Pericardium fibroblast (primary cell): Measurements from ENCODE around the gene ZFP57. TPM values are rescaled to one million over a fixed set of nuclear protein-coding genes. Genes with fewer than 3 reads are reported as not detected.

Experiments
- total RNA-seq: library from RNA; depleted of rRNA; stranded (reverse); fragments of >200 nt; gene quantifications from 2 replicates; pipeline ENCODE4 v1.2.3, GENCODE V29; 2015

The ZFP57 gene
- total RNA-seq = not detected in 2 replicates

DNA sequence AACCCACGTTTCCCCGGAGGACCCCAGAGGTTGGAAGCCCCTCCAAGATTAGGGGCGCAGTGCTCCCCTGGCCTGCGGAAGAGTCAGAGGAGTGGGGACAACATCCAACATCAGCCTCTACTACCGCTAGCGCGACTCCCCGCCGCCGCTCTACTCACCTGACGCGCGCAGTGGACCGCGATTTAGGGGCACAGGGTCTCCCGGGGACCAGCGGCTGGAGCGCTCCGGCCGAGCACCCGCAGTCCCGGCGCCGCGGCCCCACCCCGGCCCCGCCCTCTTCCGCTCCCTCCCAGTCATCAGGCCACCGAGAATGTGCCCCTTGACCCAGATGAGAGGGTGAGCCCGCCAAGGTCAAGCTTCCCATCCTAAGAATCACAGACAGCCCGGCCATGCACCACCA lies at the start of gene ZFP57:
Gene ZFP57 (minus strand): TSS at position 249 of the 400 bp plus-strand sequence. CDS start 4,149 bp downstream, outside the sequence.

DNA sequence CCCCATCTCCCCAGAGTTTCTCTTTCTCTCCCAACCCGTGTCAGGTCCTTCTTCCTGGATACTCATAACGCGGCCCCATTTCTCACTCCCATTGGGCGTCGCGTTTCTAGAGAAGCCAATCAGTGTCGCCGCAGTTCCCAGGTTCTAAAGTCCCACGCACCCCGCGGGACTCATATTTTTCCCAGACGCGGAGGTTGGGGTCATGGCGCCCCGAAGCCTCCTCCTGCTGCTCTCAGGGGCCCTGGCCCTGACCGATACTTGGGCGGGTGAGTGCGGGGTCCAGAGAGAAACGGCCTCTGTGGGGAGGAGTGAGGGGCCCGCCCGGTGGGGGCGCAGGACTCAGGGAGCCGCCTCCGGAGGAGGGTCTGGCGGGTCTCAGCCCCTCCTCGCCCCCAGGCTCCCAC lies 42.3 kb upstream of the ZFP57 start, which contains the start of gene HLA-F:
Gene HLA-F (plus strand): TSS at position 173 of the 404 bp plus-strand sequence. CDS start 30 bp downstream, at position 203.

DNA sequence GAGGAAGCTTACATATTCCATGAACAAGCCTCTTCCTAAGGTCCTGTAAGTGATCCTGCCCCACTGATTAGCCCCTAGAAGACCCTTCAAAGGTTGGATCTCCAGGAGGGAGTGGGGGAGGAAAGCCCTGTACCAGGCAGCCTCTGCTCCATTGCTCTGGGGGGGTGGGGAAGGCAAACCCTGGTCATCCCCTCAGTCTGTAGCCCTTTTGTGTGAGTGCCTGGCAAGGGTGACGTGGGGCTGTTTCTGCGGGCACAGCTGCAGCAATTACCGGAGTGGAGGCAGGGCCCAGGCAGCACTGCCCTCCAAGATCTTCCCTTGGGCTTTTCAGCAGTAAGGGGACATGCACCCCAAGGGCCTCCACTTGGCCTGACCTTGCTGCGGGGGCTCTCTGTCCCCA lies 24.2 kb downstream of the ZFP57 start, which contains the start of gene MOG:
Gene MOG (plus strand): TSS at position 295 of the 400 bp plus-strand sequence. CDS start 118 bp downstream, outside the sequence.

DNA sequence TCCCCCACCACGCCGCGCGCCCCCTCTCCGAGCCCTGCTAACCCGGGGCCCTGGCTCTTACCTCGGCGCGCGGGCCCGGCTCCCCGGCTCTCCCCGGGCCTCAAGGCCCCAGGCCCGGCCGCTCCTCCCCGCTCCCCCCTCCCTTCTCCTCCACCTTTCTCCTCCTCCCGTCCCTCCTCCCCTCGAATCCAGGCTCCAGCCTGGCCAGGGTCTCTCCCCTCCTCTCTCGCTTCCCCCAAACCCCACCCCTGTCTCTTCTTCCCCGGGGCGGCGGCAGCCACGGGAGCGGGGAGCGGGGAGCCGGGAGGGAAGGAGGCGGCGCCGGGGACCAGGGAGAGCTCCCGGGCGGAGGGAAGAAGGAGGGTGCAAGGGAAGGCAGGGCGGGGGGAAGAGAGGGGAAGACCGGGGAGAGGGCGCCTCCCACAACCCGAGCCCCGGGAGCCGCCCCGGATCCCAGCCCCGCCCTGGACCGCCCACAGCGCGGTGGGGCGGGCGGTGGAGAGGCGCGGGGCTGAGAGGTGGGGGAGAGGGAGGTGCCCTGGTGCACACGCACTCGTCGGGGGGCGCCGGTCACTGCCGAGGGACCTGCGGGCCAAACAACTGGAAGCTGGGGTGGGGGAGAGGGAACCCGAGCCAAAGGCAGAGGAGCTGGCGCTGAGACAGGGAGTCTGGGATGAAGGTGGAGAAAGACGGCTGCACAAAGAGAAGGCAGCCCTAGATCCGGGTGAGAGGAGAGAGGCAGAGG lies 48.0 kb downstream of the ZFP57 start, which contains the start of gene GABBR1:
Gene GABBR1 (minus strand): TSS at position 395 of the 745 bp plus-strand sequence. CDS start 798 bp downstream, outside the sequence.

Other genes starting within 250 kb of the ZFP57 start
- gene OR10C1, start 241.8 kb downstream of the ZFP57 start, total RNA-seq = not detected in 2 replicates
- gene OR11A1, start 224.1 kb downstream of the ZFP57 start, total RNA-seq = not detected in 2 replicates
- not detected in 2 replicates for gene OR2H1, start 224.0 kb downstream of the ZFP57 start, total RNA-seq
- gene MAS1L, start 193.2 kb downstream of the ZFP57 start, total RNA-seq = not detected in 2 replicates
- gene UBD, start 121.4 kb downstream of the ZFP57 start, total RNA-seq = not detected in 2 replicates
- not detected in 2 replicates for gene OR2H2, start 96.0 kb downstream of the ZFP57 start, total RNA-seq
- gene GABBR1, start 48.0 kb downstream of the ZFP57 start, total RNA-seq = 7.7 and 8.8 TPM in 2 replicates
- not detected in 2 replicates for gene MOG, start 24.1 kb downstream of the ZFP57 start, total RNA-seq
- gene HLA-F, start 42.3 kb upstream of the ZFP57 start, total RNA-seq = 0.26 and 1.4 TPM in 2 replicates
- gene HLA-G, start 146.7 kb upstream of the ZFP57 start, total RNA-seq = not detected in 2 replicates